ENCODE results near the gene NPLOC4.

The NPLOC4 gene

DNA sequence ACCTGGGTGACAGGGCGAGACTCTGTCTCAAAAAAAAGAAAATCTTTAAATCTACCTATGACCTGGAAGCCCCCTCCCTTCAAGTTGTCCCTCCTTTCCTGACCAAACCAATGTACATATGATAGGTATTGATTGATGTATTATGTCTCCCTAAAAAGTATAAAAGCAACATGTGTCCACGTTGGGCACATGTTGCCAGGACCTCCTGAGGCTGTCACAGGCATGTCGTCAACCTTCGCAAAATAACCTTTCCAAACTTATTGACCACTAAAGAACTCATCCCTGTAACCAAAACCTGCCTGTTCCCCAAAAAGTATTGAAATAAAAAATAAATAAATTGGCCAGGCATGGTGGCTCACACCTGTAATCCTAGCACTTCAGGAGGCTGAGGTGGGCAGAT lies 25.1 kb upstream of the NPLOC4 start:
- no peak for DNase-seq (ENCODE audit: low spot score)

GRCh38 chr17:81660441-81660840 lies 23.5 kb upstream of the NPLOC4 start:
- no peak for DNase-seq (ENCODE audit: low spot score)

DNA sequence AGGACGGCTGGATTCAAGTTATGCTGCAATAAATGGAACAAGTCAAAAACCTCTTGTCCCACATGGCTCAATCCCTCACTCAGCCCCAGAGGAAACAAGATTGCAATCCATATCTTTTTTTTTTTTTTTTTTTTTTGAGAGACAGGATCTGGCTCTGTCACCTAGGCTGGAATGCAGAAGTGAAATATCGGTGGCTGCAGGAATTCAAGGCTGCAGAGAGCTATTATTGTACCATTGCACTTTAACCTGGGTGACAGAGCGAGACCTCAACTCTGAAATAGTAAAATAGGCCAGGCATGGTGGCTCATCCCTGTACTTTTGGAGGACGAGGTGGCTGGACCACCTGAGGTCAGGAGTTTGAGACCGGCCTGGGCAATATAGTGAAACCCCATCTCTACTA lies 22.1 kb upstream of the NPLOC4 start:
- no peak for DNase-seq (ENCODE audit: low spot score)

DNA sequence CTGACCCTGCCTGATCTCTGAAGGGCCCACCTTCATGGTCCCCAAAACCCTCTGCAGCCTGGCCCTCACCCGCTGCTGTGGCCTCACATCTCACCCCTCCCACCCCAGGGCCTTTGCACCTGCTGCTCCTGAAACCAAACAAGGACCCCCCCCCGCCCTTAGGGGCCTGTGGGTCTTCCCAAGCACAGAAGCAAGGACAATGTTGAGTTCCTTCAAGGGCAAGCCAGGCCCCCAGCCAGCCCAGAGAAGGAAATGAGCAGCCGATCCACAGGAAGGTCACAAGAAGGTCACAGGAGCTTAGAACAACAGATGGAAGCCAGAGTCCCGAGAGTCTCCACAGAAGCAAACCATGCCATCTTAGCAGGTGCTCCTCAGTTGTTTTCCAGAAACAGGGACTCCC lies 19.9 kb upstream of the NPLOC4 start:
- no peak for DNase-seq (ENCODE audit: low spot score)

GRCh38 chr17:81656118-81656743 lies 19.3 kb upstream of the NPLOC4 start, which contains the start of gene PDE6G:
Gene PDE6G, minus strand, starts transcription at chr17:81656542. Its CDS starts 3,237 bp downstream, at chr17:81653305.
- DNase-seq (ENCODE audit: low spot score), result no peak

GRCh38 chr17:81655378-81656117 lies 18.6 kb upstream of the NPLOC4 start:
- DNase-seq (ENCODE audit: low spot score), result no peak

DNA sequence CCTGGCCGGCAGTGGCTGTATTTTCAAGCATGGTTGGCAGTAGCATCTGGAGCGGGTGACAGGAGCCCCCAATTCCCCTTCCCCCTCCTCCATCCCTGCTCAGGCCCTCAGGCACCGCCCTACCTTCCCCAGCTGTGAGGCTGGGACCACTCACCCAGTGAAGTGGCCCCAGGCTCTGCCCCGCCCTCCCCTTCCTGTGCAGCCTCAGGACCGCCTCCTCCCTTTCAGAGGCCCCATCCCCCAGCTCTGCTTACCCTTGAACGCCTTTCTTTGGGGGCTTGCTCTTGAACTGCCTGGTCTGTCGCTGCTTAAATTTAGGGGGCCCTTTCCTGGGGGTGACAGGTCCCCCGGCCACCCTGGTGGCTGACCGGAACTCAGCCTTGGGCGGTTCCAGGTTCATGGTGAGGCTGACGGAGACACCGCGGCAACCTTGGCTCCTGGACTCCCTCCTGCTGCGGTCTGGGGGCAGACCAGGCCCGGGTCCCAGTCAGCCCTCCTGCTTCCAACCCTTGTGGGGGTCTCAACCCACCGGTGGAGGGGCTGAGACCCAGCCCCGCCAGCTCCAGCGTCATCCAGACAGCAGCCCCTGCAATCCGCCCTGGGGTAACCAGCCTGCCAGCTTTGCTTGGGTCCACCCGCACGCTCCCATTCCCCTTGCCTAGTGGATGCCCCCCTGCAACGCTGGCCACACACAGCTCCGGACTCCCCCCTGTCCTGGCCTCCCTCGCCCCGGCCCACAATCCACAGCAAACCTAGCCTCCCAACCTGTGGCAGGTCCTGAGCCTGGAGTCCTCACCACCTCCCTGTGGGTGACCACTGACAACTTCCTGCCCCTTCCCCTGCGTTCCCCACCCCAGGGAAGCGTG lies 16.2 kb upstream of the NPLOC4 start:
- no peak for DNase-seq (ENCODE audit: low spot score)

GRCh38 chr17:81651692-81652091 lies 14.8 kb upstream of the NPLOC4 start:
- DNase-seq (ENCODE audit: low spot score), result no peak

GRCh38 chr17:81650951-81651350 lies 14.0 kb upstream of the NPLOC4 start:
- DNase-seq (ENCODE audit: low spot score), result no peak

GRCh38 chr17:81648707-81649085 lies 11.8 kb upstream of the NPLOC4 start:
- DNase-seq (ENCODE audit: low spot score), result no peak

GRCh38 chr17:81648013-81648706 lies 11.2 kb upstream of the NPLOC4 start:
- DNase-seq (ENCODE audit: low spot score), result no peak

- no peak for DNase-seq (ENCODE audit: low spot score)
Observed at GRCh38 chr17:81647640-81648012, 10.7 kb upstream of the NPLOC4 start.

- no peak for DNase-seq (ENCODE audit: low spot score)
Observed at GRCh38 chr17:81646869-81647600, 10.1 kb upstream of the NPLOC4 start.

- no peak for DNase-seq (ENCODE audit: low spot score)
Observed at GRCh38 chr17:81644976-81645952, 8.4 kb upstream of the NPLOC4 start.

DNA sequence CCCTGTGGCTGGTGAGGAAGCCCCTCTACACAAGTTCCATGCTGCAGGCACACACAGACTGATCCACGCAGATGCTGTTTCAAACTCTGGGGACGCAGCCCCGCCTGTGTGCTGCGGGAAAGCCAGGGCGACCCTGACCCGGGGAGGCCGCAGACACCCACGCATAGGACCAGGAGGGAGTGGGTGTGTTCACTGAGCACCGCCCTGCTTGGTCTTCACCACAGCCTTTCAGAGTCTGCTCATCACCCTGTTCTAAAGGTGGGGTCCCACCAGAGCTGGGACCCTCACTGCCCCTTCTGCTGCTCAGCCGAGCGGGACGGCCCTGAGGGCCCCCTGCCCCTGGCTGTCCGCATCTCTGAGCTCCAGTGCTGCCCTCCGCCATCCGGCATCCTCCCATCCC lies 7.6 kb upstream of the NPLOC4 start:
- no peak for DNase-seq (ENCODE audit: low spot score)

GRCh38 chr17:81641825-81642489 lies 5.0 kb upstream of the NPLOC4 start:
- DNase-seq (ENCODE audit: low spot score), result no peak

DNA sequence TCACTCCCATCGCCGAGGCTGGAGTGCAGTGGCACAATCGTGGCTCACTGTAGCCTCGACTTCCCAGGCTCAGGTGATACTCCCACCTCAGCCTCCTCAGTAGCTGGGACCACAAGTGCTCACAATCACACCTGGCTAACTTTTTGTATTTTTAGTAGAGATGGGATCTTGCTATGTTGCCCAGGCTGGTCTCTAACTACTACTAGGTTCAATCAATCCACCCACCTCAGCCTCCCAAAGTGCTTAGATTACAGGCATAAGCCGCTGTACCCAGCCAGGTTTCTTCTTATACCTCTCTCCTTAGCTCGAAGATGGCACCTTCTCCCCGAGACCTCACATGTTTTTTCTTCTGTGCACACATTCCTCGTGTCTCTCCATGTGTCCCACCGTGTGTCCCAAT lies 3.1 kb upstream of the NPLOC4 start:
- DNase-seq (ENCODE audit: low spot score), result no peak

DNA sequence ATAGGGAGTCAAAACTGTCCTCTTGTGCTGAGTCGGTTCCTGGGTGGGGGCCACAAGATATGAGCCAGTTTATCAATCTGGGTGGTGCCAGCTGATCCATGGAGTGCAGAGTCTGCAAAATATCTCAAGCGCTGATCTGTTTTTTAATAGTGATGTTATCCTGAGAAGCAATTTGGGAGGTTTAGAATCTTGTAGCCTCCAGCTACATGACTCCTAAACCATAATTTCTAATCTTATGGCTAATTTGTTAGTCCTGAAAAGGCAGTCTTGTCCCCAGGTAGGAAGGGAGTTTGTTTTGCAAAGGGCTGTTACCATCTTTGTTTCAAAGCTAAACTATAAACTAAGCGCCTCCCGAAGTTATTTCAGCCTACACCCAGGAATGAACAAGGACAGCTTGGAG lies 1.8 kb upstream of the NPLOC4 start:
- no peak for DNase-seq (ENCODE audit: low spot score)

- DNase-seq (ENCODE audit: low spot score), result no peak
Observed at GRCh38 chr17:81635973-81636504, 873 bp downstream of the NPLOC4 start.

DNA sequence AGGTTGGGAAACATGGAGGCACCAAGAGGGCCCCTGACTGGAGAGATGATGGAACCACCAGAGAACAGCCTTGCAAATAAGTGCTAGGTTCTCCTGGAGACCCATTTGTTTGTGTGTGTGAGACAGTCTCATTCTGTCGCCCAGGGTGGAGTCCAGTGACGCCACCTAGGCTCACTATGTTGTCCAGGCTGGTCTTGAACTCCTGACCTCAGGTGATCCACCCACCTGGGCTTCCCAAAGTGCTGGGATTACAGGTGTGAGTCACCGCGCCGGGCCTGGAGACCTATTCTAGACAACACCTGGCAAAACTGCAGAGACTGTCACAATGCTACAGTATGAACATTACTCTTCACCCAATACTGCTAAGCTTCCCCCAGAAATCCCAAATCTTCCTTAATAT lies 1.5 kb downstream of the NPLOC4 start:
- DNase-seq (ENCODE audit: low spot score), result no peak

Measured in activated CD4-positive, alpha-beta T cell treated with anti-CD3 and anti-CD28 coated beads, Interleukin-2, Interleukin-4, amounts not matched to agents 100 ng/mL and 50 ng/mL, durations not matched to agents 16 hours and 8 hours (primary cell).